GM19372 (cell line): ENCODE results near the gene KRTAP5-4.
"Not testable (repeated sequence)": the region's sequence is repeated elsewhere in the genome, so short reads cannot be mapped to it uniquely, and the experiment has no call there.

ENCODE experiments used
- ATAC-seq: cut with Tn5 transposase; IDR thresholded peaks from one replicate; pipeline ENCODE4 v1.9.1; 2021; ENCODE audit warnings: mild to moderate bottlenecking, low read depth, moderate library complexity; ENCODE audit not compliant: unreplicated experiment

The KRTAP5-4 gene, protein sequence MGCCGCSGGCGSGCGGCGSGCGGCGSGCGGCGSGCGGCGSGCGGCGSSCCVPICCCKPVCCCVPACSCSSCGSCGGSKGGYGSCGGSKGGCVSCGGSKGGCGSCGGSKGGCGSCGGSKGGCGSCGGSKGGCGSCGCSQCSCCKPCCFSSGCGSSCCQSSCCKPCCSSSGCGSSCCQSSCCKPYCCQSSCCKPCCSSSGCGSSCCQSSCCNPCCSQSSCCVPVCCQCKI

GRCh38 chr11:1622086-1622485 lies at the start of gene KRTAP5-4:
KRTAP5-4 (minus strand) TSS chr11:1622138; CDS start chr11:1622093, 45 bp downstream.
- ATAC-seq = no peak

DNA sequence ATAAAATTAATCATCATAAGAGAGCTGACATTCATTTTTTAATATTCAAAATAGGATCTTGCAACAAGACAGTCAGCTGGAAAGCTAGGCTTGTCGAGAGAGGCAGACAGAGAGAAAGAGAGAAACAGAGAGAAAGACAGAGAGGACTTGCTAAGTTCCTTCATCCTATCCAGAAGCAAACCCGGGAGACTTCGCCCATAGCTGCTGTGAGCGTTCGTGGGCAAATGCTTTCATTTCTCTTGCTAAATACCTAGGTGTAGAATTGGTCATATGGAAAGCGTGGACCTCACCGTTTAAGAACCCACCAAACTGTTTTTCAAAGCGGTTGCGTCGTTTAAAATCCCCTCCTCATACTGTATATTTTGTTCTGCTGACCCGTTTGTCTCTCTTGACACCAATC lies 49.7 kb upstream of the KRTAP5-4 start:
- ATAC-seq = no peak

DNA sequence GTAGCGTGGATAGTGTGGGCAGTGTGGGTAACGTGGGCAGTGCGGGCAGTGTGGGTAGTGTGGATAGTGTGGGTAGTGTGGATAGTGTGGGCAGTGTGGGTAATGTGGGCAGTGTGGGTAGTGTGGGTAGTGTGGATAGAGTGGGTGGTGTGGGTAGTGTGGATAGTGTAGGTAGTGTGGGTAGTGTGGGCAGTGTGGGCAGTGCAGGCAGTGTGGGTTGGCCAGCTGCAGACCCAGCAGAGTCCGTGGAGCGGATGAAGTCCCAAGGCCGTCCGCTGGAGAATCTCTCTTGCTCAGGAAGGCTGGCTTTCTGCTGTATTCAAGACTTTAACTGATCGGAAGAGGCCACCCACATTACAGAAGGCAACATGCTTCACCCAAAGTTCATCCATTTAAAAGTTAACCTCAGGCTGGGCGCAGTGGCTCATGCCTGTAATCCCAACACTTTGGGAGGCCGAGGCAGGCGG lies 49.0 kb upstream of the KRTAP5-4 start:
- ATAC-seq = no peak

- ATAC-seq = not testable (repeated sequence)
Measured at GRCh38 chr11:1670457-1670856, 48.5 kb upstream of the KRTAP5-4 start.

DNA sequence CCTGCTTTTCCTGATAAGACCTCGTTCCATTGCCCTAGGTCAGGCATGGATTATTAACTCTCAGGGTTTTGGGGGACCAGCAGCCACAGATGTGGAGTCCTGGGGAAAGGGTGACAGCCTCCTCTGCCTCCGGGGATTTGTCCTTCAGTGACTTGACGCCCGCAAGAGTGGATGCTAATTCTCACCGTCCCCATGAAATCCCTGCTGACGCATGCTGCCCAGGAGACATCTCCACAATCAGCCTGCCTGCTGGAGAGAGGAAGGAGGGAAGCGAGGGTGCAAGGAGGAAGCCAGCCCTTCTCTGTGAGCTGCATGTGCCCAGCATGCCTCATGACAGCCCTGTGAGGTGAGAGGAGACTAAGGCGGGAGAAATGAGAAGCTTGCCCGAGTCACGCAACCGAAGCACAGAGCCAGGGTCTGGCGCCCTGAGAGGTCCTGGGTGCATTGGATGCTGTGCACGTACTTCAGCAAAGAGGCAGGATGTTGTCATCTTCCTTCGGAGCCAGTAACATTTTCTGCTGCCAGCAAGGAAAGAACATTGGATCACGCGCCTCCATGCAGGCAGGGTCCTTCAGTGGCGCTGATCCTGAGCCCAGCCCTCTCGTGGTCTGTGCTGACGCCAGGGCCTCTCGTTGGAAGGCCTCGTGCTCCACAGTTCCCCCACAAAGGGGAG lies 47.7 kb upstream of the KRTAP5-4 start:
- no peak for ATAC-seq

GRCh38 chr11:1668911-1669473 lies 47.1 kb upstream of the KRTAP5-4 start:
- ATAC-seq = no peak

GRCh38 chr11:1667906-1668305 lies 46.0 kb upstream of the KRTAP5-4 start:
- ATAC-seq = no peak

DNA sequence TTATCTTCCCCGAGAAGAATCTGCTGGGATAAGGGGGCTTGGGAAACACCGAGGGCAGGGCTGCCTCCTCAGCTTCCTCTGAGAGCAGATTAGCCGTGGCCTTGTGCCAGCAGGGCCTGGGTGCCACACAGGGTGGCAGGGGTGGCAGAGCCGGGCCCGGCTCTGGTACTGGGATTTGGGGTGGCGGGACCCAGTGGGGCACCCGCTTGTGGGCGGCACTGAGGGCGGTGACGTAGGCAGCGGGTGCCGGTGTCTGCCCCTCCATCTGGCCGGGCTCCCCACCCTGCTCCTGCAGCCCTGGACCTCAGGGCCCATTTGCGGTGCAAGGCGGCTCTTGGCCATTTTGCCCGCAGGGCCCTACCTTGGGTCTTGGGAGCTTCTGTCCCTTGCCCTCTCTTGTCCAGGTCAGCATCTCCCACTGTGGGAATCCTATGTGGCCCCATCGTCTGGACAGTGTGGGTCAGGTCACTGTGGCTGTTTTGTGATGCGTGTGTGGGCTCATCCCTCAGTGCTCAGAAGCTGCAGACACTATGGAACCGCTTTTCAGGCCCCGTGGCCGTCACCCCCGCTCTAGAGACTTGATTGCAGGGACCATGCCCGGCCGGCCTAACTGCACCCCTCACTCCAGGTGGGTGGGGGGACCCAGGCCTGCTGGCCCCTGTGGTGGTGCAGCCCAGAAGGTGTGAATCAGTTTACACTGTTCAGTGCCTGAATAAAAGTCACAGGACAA lies 45.3 kb upstream of the KRTAP5-4 start:
- no peak for ATAC-seq

- ATAC-seq = no peak
Measured at GRCh38 chr11:1665313-1665712, 43.4 kb upstream of the KRTAP5-4 start.

DNA sequence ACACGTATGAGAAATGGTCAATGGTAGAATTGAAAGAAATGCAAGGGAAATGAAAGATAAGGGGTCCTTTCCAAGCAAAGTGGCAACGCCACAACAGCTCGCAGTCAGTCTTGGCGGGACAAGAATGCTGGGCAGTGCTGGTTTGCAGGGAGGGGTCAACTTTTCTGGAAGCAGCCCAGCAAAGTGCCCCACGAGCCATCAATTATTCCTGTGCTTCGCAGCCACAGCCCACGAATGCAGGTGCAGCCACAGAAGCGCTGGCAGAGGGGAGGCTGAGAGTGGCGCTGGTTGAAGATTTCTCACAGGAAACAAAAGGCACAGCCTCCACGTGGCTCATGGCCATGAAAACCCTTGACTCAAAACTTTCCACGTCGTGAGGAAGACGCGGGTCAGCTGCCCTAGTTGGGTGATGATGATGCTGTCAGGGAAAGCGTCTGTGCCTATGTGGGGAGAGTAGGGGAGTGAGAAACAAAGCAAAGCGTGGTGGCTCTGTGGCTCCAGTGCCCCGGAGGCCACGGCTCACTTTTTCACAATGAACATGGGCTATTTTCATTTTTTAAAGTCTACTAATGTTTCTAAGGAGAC lies 40.9 kb upstream of the KRTAP5-4 start:
- ATAC-seq = not testable (repeated sequence)

DNA sequence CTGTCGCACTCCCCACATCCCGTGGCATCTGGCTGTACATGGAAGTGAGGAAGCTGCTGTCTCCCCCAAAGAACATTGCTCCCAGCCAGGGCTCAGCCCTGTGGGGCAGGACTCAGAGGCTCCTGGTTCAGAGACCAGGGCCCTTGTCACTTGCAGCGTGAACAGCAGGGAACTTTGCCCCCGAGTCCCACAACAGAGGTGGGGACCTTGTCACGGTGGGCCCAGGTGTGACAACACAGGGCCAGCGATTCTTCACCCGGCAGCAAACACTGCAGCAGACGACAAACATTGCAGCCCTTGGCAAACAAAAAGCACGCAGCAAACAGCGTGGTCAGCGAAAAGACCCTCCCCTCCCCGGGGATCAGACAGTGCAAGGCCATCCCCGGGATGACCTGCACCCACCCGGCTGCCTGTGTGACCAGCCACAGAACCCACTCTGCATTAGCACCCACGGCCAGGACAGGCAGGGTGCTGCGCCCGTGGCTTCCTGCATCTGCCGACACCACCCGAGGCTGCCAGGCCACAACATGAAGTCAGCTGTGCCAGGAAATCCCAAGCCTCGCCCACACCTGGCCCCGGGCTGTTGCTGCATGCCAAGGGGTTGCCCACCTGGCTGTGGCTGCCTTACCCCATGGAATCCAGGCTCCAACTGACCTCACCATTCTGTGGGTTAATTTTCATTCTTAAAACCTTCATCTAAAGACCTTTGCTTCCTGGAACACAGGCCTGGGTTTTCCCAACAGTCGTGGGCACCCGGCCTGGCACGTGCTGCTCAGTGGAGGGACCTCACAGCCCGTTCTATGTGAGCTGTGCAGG lies 39.7 kb upstream of the KRTAP5-4 start:
- ATAC-seq = not testable (repeated sequence)

GRCh38 chr11:1660111-1660867 lies 38.4 kb upstream of the KRTAP5-4 start:
- no peak for ATAC-seq

- no peak for ATAC-seq
Measured at GRCh38 chr11:1659506-1659905, 37.6 kb upstream of the KRTAP5-4 start.

GRCh38 chr11:1656670-1657069 lies 34.7 kb upstream of the KRTAP5-4 start:
- ATAC-seq = no peak

- ATAC-seq = no peak
Measured at GRCh38 chr11:1656061-1656441, 34.1 kb upstream of the KRTAP5-4 start.

GRCh38 chr11:1655168-1656060 lies 33.5 kb upstream of the KRTAP5-4 start:
- no peak for ATAC-seq

DNA sequence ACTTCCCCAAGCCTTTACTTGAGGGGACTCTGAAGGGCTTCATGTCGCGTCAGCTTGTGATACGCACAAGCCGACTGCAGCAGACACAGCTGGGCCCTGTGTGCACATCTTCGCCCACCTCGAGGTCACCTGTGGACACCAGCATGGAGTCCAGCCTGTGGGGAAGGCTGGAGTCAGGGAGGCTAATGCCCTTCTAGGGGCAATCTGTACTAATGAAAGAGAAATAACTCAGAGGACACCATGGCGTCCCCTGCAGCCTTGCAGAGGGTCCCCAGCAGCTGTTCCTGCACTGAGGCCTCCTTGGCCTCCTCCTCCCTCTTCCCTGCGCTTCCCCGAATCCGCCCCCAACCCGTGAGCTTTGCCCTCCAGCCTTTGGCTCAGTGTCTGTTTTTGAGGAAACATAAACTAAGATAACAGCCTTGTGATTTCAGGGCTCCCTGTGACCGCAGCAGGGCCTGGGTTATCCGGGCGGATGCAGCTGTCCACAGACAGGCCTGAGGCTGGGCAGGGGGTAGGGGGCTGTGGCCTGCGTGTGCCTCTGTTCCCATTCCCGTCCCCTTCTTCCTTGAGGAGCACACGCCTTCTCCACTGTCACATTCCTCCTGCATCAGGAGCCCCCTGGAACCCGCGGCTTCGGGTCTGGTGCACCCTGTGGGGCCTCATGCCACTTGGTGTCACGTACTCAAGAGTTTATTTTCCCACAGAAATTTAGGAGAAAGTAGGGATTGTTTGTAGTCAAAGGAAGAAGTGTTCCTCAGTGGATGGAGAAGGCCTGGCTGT lies 32.6 kb upstream of the KRTAP5-4 start:
- no peak for ATAC-seq
